IMR-90 (cell line): ENCODE data around the gene MAP3K1. TPM values are rescaled to one million over a fixed set of nuclear protein-coding genes. Genes with fewer than 3 reads are reported as not detected.
A peak's percentile ranks its signal among the peaks of the same experiment; 100 is the strongest.

Source experiments
- ATAC-seq: fragments of 200-7000 bp; cut with Tn5 transposase; 2 replicates; pipeline ENCODE4 v1.9.1; 2020; ENCODE audit warnings: low read depth, mild to moderate bottlenecking, moderate library complexity
- BruUV-seq: library from RNA; stranded (reverse); fragments of 400-500 nt; replicated peaks from 2 replicates; lab custom pipeline; 2021; lab: Mats Ljungman, UMichigan
- CTCF ChIA-PET: fragments of 300-600 bp; formaldehyde crosslinking; extraction: SDS; loops from one replicate; lab custom pipeline; 2021; ENCODE audit warnings: antibody characterized with exemption; lab: Yijun Ruan, JAX
- POLR2A ChIA-PET: fragments of 300-600 bp; sonication (Branson Sonifier 250); formaldehyde crosslinking; loops from one replicate; lab custom pipeline; 2022; ENCODE audit warnings: antibody characterized with exemption; ENCODE audit not compliant: unreplicated experiment; lab: Charles Lee
- DNase-seq: peaks from one replicate; pipeline ENCODE4 v3.0.0; 2013
- H2AFZ ChIP-seq: replicated peaks from 2 replicates; pipeline ENCODE3; 2013; ENCODE audit warnings: low read length, mild to moderate bottlenecking; ENCODE audit not compliant: poor library complexity
- H2AK5ac ChIP-seq: 2 replicates; pipeline ENCODE4 v1.6.1; 2013; ENCODE audit warnings: low read depth, low read length, inconsistent platforms
- H2AK9ac ChIP-seq: replicated peaks from 2 replicates; pipeline ENCODE3; 2013; ENCODE audit warnings: mild to moderate bottlenecking, low read depth, low read length, moderate library complexity; ENCODE audit not compliant: poor library complexity
- H2BK120ac ChIP-seq: 2 replicates; pipeline ENCODE4 v1.6.1; 2013; ENCODE audit warnings: low read depth, low read length, inconsistent platforms
- H2BK15ac ChIP-seq: 3 replicates; pipeline ENCODE4 v1.6.1; 2013; ENCODE audit warnings: low read depth, low read length, inconsistent platforms
- H2BK20ac ChIP-seq: 2 replicates; pipeline ENCODE4 v1.6.1; 2013; ENCODE audit warnings: low read depth, mild to moderate bottlenecking, inconsistent platforms, low read length, moderate library complexity
- H2BK5ac ChIP-seq: 2 replicates; pipeline ENCODE4 v1.6.1; 2013; ENCODE audit warnings: mild to moderate bottlenecking, low read depth, low read length, inconsistent platforms; ENCODE audit not compliant: poor library complexity, severe bottlenecking
- H3K14ac ChIP-seq: replicated peaks from 2 replicates; pipeline ENCODE4 v1.6.1; 2013; ENCODE audit warnings: low read depth, low read length, inconsistent platforms
- H3K18ac ChIP-seq: 2 replicates; pipeline ENCODE4 v1.6.1; 2013; ENCODE audit warnings: low read depth, low read length, control low read depth
- H3K23ac ChIP-seq: 2 replicates; pipeline ENCODE4 v1.6.1; 2013; ENCODE audit warnings: low read depth, low read length, inconsistent platforms
- H3K27ac ChIP-seq: 2 replicates; pipeline ENCODE4 v1.5.1; 2013; ENCODE audit warnings: mild to moderate bottlenecking, control low read depth, low read length; ENCODE audit not compliant: insufficient read depth
- H3K27me3 ChIP-seq: 2 replicates; pipeline ENCODE4 v1.6.1; 2013; ENCODE audit warnings: low read length; ENCODE audit not compliant: control insufficient read depth, insufficient read depth
- H3K36me3 ChIP-seq: 2 replicates; pipeline ENCODE4 v1.6.1; 2013; ENCODE audit warnings: low read length, mixed read lengths; ENCODE audit not compliant: control insufficient read depth, insufficient read depth
- H3K4ac ChIP-seq: 2 replicates; pipeline ENCODE4 v1.6.1; 2013; ENCODE audit warnings: low read depth, low read length, inconsistent platforms
- H3K4me1 ChIP-seq: 2 replicates; pipeline ENCODE4 v1.6.1; 2013; ENCODE audit warnings: low read length, mixed read lengths; ENCODE audit not compliant: control insufficient read depth, insufficient read depth
- H3K4me2 ChIP-seq: 2 replicates; pipeline ENCODE4 v1.6.1; 2013; ENCODE audit warnings: low read depth, mild to moderate bottlenecking, control low read depth, low read length, moderate library complexity
- H3K4me3 ChIP-seq: 2 replicates; pipeline ENCODE4 v1.5.1; 2013; ENCODE audit warnings: low read depth, mild to moderate bottlenecking, control low read depth, low read length, moderate library complexity; ENCODE audit not compliant: insufficient read depth
- H3K56ac ChIP-seq: 2 replicates; pipeline ENCODE4 v1.6.1; 2013; ENCODE audit warnings: low read length, inconsistent platforms; ENCODE audit not compliant: insufficient read depth; ENCODE audit errors: extremely low read depth
- H3K79me1 ChIP-seq, 2 experiments: 2 replicates each; pipeline ENCODE4 v1.6.1; 2013; ENCODE audit warnings: low read length in 2 of 2, inconsistent platforms in 1 of 2, low read depth in 1 of 2
- H3K9ac ChIP-seq: 2 replicates; pipeline ENCODE4 v1.6.1; 2013; ENCODE audit warnings: low read depth, low read length, control low read depth
- H3K9me1 ChIP-seq: 2 replicates; pipeline ENCODE4 v1.6.1; 2013; ENCODE audit warnings: low read length, inconsistent platforms; ENCODE audit not compliant: insufficient read depth
- H3K9me3 ChIP-seq: 2 replicates; pipeline ENCODE4 v1.6.1; 2013; ENCODE audit warnings: low read length; ENCODE audit not compliant: control insufficient read depth, insufficient read depth
- H4K20me1 ChIP-seq: 2 replicates; pipeline ENCODE4 v1.6.1; 2013; ENCODE audit warnings: low read length, inconsistent platforms; ENCODE audit not compliant: insufficient read depth
- H4K5ac ChIP-seq: 2 replicates; pipeline ENCODE4 v1.6.1; 2013; ENCODE audit warnings: mild to moderate bottlenecking, low read depth, low read length, control low read depth
- H4K8ac ChIP-seq, 2 experiments: 2 replicates each; pipeline ENCODE4 v1.6.1; 2013; ENCODE audit warnings: low read depth in 2 of 2, low read length in 2 of 2, control low read depth in 1 of 2, inconsistent platforms in 1 of 2
- H4K91ac ChIP-seq: 2 replicates; pipeline ENCODE4 v1.6.1; 2013; ENCODE audit warnings: low read depth, low read length, inconsistent platforms; ENCODE audit not compliant: insufficient read depth
- BHLHE40 ChIP-seq: fragments of 150-350 bp; IDR thresholded peaks from 2 replicates; pipeline ENCODE4 v1.6.1; 2016; ENCODE audit warnings: mild to moderate bottlenecking, low read depth, low read length
- CEBPB ChIP-seq: IDR thresholded peaks from 2 replicates; pipeline ENCODE4 v1.6.1; 2012; ENCODE audit warnings: low read depth, low read length, improper control_type of control experiment
- ELK1 ChIP-seq: fragments of 150-350 bp; IDR thresholded peaks from 2 replicates; pipeline ENCODE4 v1.6.1; 2016; ENCODE audit warnings: low read depth, mild to moderate bottlenecking, low read length, moderate library complexity, borderline replicate concordance
- FOS ChIP-seq: fragments of 150-350 bp; IDR thresholded peaks from 2 replicates; pipeline ENCODE4 v1.6.1; 2016; ENCODE audit warnings: low read depth, low read length
- MXI1 ChIP-seq: IDR thresholded peaks from 2 replicates; pipeline ENCODE4 v1.6.1; 2012; ENCODE audit warnings: low read depth, mild to moderate bottlenecking, low read length, moderate library complexity, borderline replicate concordance
- NFE2L2 ChIP-seq: fragments of 150-350 bp; IDR thresholded peaks from 2 replicates; pipeline ENCODE4 v1.6.1; 2016; ENCODE audit warnings: low read depth, mild to moderate bottlenecking, low read length
- RAD21 ChIP-seq: IDR thresholded peaks from 2 replicates; pipeline ENCODE4 v1.6.1; 2012; ENCODE audit warnings: low read length, improper control_type of control experiment
- RCOR1 ChIP-seq: IDR thresholded peaks from 2 replicates; pipeline ENCODE4 v1.6.1; 2012; ENCODE audit warnings: mild to moderate bottlenecking, low read length, improper control_type of control experiment; ENCODE audit not compliant: insufficient replicate concordance
- SMC3 ChIP-seq: fragments of 150-350 bp; IDR thresholded peaks from 2 replicates; pipeline ENCODE4 v1.6.1; 2016; ENCODE audit warnings: low read depth, mild to moderate bottlenecking, antibody characterized with exemption, low read length, moderate library complexity
- USF2 ChIP-seq: fragments of 150-350 bp; IDR thresholded peaks from 2 replicates; pipeline ENCODE4 v1.6.1; 2017; ENCODE audit warnings: mild to moderate bottlenecking, antibody characterized with exemption, low read length, low read depth
- WGBS, 2 experiments: methylation state at CpG; one replicate each; pipeline versions ENCODE4 v1.1.5 to v1.1.7; 2013; ENCODE audit warnings: missing lambda C conversion rate in 2 of 2; ENCODE audit not compliant: insufficient read length in 1 of 2; ENCODE audit errors: extremely low coverage in 2 of 2; 5-methylcytosine and 5-hydroxymethylcytosine counted together
- dilution Hi-C: fragments of 300-500 bp; cut with HindIII; formaldehyde crosslinking; loops from one replicate; pipeline ENCODE4 v1.14.3; 2018; ENCODE audit warnings: low sequenced_read_pairs; ENCODE audit not compliant: unreplicated experiment
- in situ Hi-C: fragments of 300-500 bp; cut with MboI; formaldehyde crosslinking; loops from 3 replicates; pipeline ENCODE4 v1.14.3; 2019; ENCODE audit warnings: low sequenced_read_pairs, inconsistent platforms, mixed read lengths
- intact Hi-C: fragments of 100-400 bp; cut with micrococcal nuclease; formaldehyde crosslinking; loops from 2 replicates; pipeline ENCODE4 v1.10.0; 2022
- polyA plus RNA-seq, 3 experiments: library from polyadenylated mRNA; depleted of rRNA; stranded (reverse); fragments of >200 nt; gene quantifications; 2 replicates each; pipeline ENCODE4 v1.2.3, GENCODE V29; 2012; ENCODE audit warnings: low replicate concordance in 1 of 3
- total RNA-seq: library from RNA; depleted of rRNA; stranded (reverse); fragments of >200 nt; gene quantifications from 2 replicates; pipeline ENCODE4 v1.2.3, GENCODE V29; 2012

The MAP3K1 gene
- total and polyA plus RNA-seq, 2 of the 4 experiments (the other 2 are of a cell fraction) = 3.8 to 18.8 TPM

- no peak for TF ChIP-seq RCOR1
- no peak for TF ChIP-seq BHLHE40
- TF ChIP-seq MXI1 = no peak
- TF ChIP-seq RAD21 = no peak
- TF ChIP-seq SMC3 = no peak
Measured at GRCh38 chr5:56831773-56832172, 16.4 kb downstream of the MAP3K1 start (continued).

GRCh38 chr5:56833325-56833724 lies 18.0 kb downstream of the MAP3K1 start:
- no peak overlapping the region for H3K4me2 ChIP-seq
- no peak overlapping the region for H2AK9ac ChIP-seq
- H2BK15ac ChIP-seq = no peak overlapping the region
- no peak overlapping the region for H2AFZ ChIP-seq
- H4K20me1 ChIP-seq = peaks cover 65% of the 10 kb centered on the region
- no peak overlapping the region; the same call in 1 of the 2 replicates for H3K14ac ChIP-seq
- CTCF ChIA-PET = interaction anchor here (1.6 kb wide), 1 partner anchor 562 kb away, joined by 7 read pairs; no protein-coding TSS in a partner anchor
- dilution Hi-C loops = no loop called here
- no peak overlapping the region for H3K56ac ChIP-seq
- no peak overlapping the region for H3K9ac ChIP-seq
- H2BK5ac ChIP-seq = no peak overlapping the region
- peak overlapping the region in 1 of 2 experiments; percentile 23; a peak in 1 of 4 replicates for H4K8ac ChIP-seq
- H3K27ac ChIP-seq = no peak overlapping the region
- H2BK20ac ChIP-seq = no peak overlapping the region
- no peak for DNase-seq
- WGBS, 2 experiments = no CpG with 5 or more reads among the region's 4 CpGs
- H3K36me3 ChIP-seq = no peaks in the 10 kb centered on the region
- POLR2A ChIA-PET = no interaction called here
- H3K4me3 ChIP-seq = no peak overlapping the region
- no peak for ATAC-seq
- H3K4me1 ChIP-seq = peaks cover 18% of the 10 kb centered on the region
- H3K18ac ChIP-seq = no peak overlapping the region
- in situ Hi-C loops = loop anchor here (10.0 kb wide), 1 partner anchor 859 kb away; no protein-coding TSS in a partner anchor
- no peaks in the 10 kb centered on the region for H3K9me3 ChIP-seq
- H4K5ac ChIP-seq = no peak overlapping the region
- no peak for TF ChIP-seq USF2
- no peak for TF ChIP-seq NFE2L2
- TF ChIP-seq ELK1 = no peak
- no peak for TF ChIP-seq CEBPB
- no peak for TF ChIP-seq FOS
- H2AK5ac ChIP-seq = no peak overlapping the region
- H3K27me3 ChIP-seq = no peaks in the 10 kb centered on the region
- peaks cover 33% of the 10 kb centered on the region for H3K9me1 ChIP-seq
- no TSS peak for BruUV-seq
- intact Hi-C loops = loop anchor here (10.0 kb wide), 2 partner anchors 489 to 899 kb away; no protein-coding TSS in a partner anchor
- no peak overlapping the region for H3K4ac ChIP-seq
- peaks cover 27 to 75% of the 10 kb centered on the region in 2 experiments for H3K79me1 ChIP-seq
- H2BK120ac ChIP-seq = no peak overlapping the region
- H4K91ac ChIP-seq = no peak overlapping the region
- H3K23ac ChIP-seq = peak overlapping the region; percentile 76
